Tibial nerve (tissue), 4 donors: ENCODE data around the gene KDM4C. TPM values are rescaled to one million over a fixed set of nuclear protein-coding genes. Genes with fewer than 3 reads are reported as not detected.

Experiments
- DNase-seq, 2 donors: peaks; one replicate each; pipeline ENCODE4 v3.0.0-alpha.2; 2019; ENCODE audit warnings: low spot score in 2 of 2
- H3K27ac ChIP-seq, 4 donors: fragments of 200-600 bp; sonication (generic) in 3 of 4; one replicate each; pipeline ENCODE4 v1.5.1; 2017 to 2019; ENCODE audit warnings: mild to moderate bottlenecking in 1 of 4
- H3K27me3 ChIP-seq, 2 donors: fragments of 200-600 bp; sonication (generic) in 1 of 2; one replicate each; pipeline versions ENCODE4 v1.5.1 to v1.6.0; 2017 to 2019
- H3K36me3 ChIP-seq, 3 donors: fragments of 200-600 bp; sonication (generic); one replicate each; pipeline ENCODE4 v1.5.1; 2018 to 2019
- H3K4me1 ChIP-seq, 4 donors: fragments of 200-600 bp; sonication (generic) in 3 of 4; one replicate each; pipeline ENCODE4 v1.5.1; 2017 to 2019
- H3K4me3 ChIP-seq, 4 donors: fragments of 200-600 bp; sonication (generic) in 3 of 4; one replicate each; pipeline ENCODE4 v1.5.1; 2017 to 2019; ENCODE audit warnings: mild to moderate bottlenecking in 1 of 4, moderate library complexity in 1 of 4
- H3K9me3 ChIP-seq, 4 donors: fragments of 200-600 bp; sonication (generic) in 3 of 4; one replicate each; pipeline ENCODE4 v1.5.1; 2017 to 2019
- EP300 ChIP-seq, 2 donors: sonication (generic); formaldehyde crosslinking; IDR thresholded peaks; one replicate each; pipeline ENCODE4 v1.6.1; 2017; ENCODE audit warnings: antibody characterized with exemption in 2 of 2, mild to moderate bottlenecking in 1 of 2
- POLR2A ChIP-seq, 2 donors: fragments of 450-650 bp; IDR thresholded peaks; one replicate each; pipeline ENCODE4 v1.6.1; 2017; ENCODE audit warnings: antibody characterized with exemption in 2 of 2, mild to moderate bottlenecking in 2 of 2, moderate library complexity in 2 of 2
- WGBS, 2 donors: methylation state at CpG; one replicate each; pipeline ENCODE4 v1.1.5; 2018; 5-methylcytosine and 5-hydroxymethylcytosine counted together
- total RNA-seq, 4 donors: library from RNA; depleted of rRNA; stranded (reverse); fragments of >200 nt; gene quantifications; one replicate each; pipeline ENCODE4 v1.1.0, GENCODE V29; 2016
- TF ChIP-seq, protein P1 (sequence below), 5 experiments: fragments of 200-600 bp in 3 of 5; fragments of 450-650 bp in 2 of 5; sonication (generic) in 3 of 5; IDR thresholded peaks; one replicate each; pipeline ENCODE4 v1.5.1; 2016 to 2019; ENCODE audit warnings: antibody characterized with exemption in 5 of 5, mild to moderate bottlenecking in 3 of 5, moderate library complexity in 2 of 5

Gene KDM4C
- total RNA-seq, 4 donors from 2014 or later = 27.8 to 47.7 (median 38.1) TPM

DNA sequence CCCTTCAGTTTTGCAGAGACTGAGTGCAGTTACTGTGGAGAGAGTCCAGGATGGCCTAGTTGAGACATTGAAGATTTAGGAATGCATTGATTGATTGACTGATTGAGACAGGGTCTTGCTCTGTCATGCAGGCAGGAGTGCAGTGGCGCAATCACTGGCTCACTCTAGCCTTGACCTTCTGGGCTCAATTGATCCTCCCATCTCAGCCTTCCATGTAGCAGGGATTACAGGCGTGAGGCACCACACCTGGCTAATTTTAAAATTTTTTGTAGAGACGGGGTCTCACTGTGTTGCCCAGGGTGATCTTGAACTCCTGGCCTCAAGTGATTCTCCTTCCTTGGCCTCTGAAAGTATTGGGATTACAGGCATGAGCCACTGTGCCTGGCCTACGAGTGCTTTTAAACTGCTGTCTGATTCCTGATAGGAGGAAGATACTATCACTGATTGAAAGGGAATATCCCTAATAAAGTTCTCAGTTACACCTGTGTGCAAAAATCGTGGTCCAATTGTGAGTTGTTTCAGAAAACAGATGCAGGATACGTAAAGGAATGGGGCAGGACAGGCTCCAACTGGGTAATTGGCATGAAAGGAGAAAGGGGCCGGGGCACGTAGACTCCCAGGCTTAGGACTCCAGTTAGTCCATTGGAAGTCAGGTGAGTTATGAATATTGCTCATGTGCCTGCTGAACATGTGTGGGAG is 87.5 kb downstream of the KDM4C start:
- Histone ChIP-seq H3K4me3 (no peak overlapping the region), H3K9me3 (no peaks in the 10 kb centered on the region), H3K4me1 (no peaks in the 10 kb centered on the region), H3K27ac (no peak overlapping the region), H3K36me3 (peaks cover 0 to 8% (median 0%) of the 10 kb centered on the region in 3 donors), H3K27me3 (no peaks in the 10 kb centered on the region)
- DNase-seq = no peak
- WGBS, 2 donors = 96 to 99% methylated on average over 8 of the region's 8 CpGs
- TF ChIP-seq EP300 (IDR thresholded peaks at IDR 0.05) (no peak), POLR2A (IDR thresholded peaks at IDR 0.05) (no peak)
- TF ChIP-seq, protein P1, sequence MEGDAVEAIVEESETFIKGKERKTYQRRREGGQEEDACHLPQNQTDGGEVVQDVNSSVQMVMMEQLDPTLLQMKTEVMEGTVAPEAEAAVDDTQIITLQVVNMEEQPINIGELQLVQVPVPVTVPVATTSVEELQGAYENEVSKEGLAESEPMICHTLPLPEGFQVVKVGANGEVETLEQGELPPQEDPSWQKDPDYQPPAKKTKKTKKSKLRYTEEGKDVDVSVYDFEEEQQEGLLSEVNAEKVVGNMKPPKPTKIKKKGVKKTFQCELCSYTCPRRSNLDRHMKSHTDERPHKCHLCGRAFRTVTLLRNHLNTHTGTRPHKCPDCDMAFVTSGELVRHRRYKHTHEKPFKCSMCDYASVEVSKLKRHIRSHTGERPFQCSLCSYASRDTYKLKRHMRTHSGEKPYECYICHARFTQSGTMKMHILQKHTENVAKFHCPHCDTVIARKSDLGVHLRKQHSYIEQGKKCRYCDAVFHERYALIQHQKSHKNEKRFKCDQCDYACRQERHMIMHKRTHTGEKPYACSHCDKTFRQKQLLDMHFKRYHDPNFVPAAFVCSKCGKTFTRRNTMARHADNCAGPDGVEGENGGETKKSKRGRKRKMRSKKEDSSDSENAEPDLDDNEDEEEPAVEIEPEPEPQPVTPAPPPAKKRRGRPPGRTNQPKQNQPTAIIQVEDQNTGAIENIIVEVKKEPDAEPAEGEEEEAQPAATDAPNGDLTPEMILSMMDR (IDR thresholded peaks at IDR 0.05) = no peak

DNA sequence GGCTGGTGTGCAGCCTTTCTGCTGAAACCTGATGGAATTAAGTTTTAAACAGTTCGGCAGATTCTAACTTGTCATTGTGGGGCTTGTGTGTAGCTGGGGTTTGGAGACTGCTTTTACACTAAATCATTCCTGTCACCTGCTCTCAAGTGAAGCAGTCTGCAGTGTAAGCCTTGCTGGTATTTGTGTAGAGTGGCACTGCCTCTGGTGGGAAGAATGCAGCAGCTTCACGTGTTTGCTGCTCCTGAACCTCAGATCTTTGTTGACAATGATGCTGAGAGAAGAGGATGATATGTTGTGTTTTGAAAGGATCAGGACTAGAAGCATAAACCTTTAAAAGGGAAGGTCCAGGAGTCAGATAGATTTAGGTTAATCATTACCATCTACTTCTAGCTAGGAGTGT is 88.1 kb downstream of the KDM4C start:
- no peaks in the 10 kb centered on the region for H3K9me3 ChIP-seq
- DNase-seq = no peak
- H3K27ac ChIP-seq = no peak overlapping the region
- no peak for TF ChIP-seq POLR2A (IDR thresholded peaks at IDR 0.05)
- TF ChIP-seq, protein P1 (IDR thresholded peaks at IDR 0.05) = peak in 1 of 5 experiments; percentile 10
- H3K27me3 ChIP-seq = no peaks in the 10 kb centered on the region
- H3K36me3 ChIP-seq = peaks cover 0 to 14% (median 0%) of the 10 kb centered on the region in 3 donors
- H3K4me1 ChIP-seq = no peaks in the 10 kb centered on the region
- 68 to 72% methylated on average over 2 of the region's 2 CpGs for WGBS, 2 donors
- no peak overlapping the region for H3K4me3 ChIP-seq

DNA sequence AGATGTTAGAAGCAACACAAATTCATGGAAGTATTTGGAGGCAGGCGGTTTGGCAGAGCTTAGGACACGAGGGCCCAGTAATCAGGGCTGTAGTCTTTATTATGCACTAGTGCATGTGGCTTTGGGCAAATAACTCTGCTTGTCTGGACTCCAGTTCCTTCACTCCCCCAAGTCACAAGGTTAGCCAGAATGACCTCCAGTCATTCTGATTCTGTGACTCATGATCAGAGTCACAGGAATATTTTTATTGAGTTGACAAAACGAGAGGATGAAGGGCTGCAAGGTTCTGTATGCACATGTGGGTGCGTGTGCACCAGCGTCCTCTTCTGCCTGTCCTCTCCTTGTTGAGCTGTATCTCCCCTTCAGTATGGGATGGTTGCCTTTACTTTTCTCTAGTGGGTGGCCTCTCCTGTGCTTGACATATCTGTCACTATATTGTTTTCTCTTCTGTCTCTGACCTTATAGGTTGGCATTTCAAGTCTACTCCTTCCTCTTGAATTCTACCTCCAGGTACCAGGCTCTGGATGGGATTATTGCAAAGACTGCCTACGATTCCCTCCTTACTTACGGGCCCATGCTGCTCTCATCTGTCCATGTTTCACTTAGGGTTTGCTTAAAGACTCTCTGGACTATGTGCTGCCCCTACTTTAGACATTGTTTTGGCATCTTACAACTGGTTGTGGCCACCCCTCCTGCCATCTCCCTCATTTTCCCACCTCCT is 94.6 kb downstream of the KDM4C start:
- H3K27ac ChIP-seq = no peak overlapping the region
- 65 to 71% methylated on average over 7 of the region's 7 CpGs for WGBS, 2 donors
- H3K4me1 ChIP-seq = no peaks in the 10 kb centered on the region

DNA sequence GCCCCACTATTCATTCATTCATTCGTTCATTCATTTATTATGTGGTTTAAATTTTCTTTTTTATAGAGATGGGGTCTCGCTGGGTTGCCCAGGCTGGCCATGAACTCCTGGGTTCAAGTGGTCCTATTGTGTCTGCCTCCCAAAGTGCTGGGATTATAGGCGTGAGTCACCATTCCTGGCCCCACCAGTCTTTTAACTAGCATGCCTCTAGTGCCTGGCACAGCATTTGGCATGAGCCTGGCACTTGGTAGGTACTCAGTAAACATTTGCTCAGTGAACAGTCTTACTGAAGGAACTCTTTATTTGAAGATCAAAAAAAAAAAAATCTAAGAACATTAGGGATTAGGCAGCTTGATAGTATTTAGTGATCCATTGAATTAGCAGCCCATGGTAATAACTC is 98.1 kb downstream of the KDM4C start:
- 89% methylated on average over 3 of the region's 3 CpGs for WGBS, 2 donors

More for the DNA sequence above, 94.6 kb downstream of the KDM4C start:
- Histone ChIP-seq H3K27me3 (no peaks in the 10 kb centered on the region), H3K4me3 (no peak overlapping the region), H3K9me3 (no peaks in the 10 kb centered on the region), H3K36me3 (peaks cover 0 to 33% (median 0%) of the 10 kb centered on the region in 3 donors)
- no peak for DNase-seq
- TF ChIP-seq, protein P1 (IDR thresholded peaks at IDR 0.05) = no peak
- TF ChIP-seq EP300 (IDR thresholded peaks at IDR 0.05) (no peak), POLR2A (IDR thresholded peaks at IDR 0.05) (no peak)

More for the DNA sequence above, 98.1 kb downstream of the KDM4C start:
- no peak overlapping the region for H3K27ac ChIP-seq
- H3K36me3 ChIP-seq = peaks cover 0 to 19% (median 0%) of the 10 kb centered on the region in 3 donors
- TF ChIP-seq POLR2A (IDR thresholded peaks at IDR 0.05) (no peak), EP300 (IDR thresholded peaks at IDR 0.05) (no peak)
- TF ChIP-seq, protein P1 (IDR thresholded peaks at IDR 0.05) = no peak
- no peak overlapping the region for H3K4me3 ChIP-seq
- H3K4me1 ChIP-seq = no peaks in the 10 kb centered on the region
- no peaks in the 10 kb centered on the region for H3K27me3 ChIP-seq
- no peak for DNase-seq
- no peaks in the 10 kb centered on the region for H3K9me3 ChIP-seq
